ENCODE measurements around the gene NOL9. TPM values are rescaled to one million over a fixed set of nuclear protein-coding genes. Genes with fewer than 3 reads are reported as not detected.

The NOL9 gene
- total RNA-seq, 4 donors from 2014 or later: 14.3 to 24.3 (median 15.3) TPM

DNA sequence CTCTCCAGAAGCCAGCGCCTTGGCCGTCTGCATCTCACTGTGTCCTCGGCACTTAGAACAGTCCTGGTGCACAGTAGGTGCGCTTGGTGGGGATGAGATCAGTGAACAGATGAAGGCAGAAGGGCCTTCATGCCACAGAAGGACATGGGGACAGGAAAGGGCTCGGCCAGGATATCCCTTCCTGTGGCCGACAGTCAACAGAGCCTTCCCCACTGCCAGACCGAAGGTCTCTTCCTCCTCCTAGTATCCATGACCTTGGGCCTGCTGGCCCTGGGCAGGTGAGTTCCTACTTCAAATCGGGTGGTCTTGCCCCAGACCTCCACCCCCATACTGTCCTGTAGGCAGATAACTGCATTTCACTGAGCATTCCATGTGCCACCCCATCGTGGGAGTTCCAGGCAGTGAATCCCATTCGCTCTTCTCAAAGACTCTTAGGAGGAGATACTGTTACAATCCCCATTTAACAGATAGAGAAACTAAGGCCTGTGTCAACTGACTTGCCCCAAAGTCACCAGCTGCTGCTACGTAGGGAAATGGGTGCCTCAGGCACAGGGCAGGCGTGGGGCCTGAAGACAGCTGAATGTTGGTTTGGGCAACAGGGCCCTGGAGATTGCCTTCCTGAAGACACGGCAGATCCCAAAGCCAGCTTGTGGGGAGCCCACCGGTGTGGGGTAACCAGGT, 66.4 kb downstream of the NOL9 start:
- TF ChIP-seq, protein P1, sequence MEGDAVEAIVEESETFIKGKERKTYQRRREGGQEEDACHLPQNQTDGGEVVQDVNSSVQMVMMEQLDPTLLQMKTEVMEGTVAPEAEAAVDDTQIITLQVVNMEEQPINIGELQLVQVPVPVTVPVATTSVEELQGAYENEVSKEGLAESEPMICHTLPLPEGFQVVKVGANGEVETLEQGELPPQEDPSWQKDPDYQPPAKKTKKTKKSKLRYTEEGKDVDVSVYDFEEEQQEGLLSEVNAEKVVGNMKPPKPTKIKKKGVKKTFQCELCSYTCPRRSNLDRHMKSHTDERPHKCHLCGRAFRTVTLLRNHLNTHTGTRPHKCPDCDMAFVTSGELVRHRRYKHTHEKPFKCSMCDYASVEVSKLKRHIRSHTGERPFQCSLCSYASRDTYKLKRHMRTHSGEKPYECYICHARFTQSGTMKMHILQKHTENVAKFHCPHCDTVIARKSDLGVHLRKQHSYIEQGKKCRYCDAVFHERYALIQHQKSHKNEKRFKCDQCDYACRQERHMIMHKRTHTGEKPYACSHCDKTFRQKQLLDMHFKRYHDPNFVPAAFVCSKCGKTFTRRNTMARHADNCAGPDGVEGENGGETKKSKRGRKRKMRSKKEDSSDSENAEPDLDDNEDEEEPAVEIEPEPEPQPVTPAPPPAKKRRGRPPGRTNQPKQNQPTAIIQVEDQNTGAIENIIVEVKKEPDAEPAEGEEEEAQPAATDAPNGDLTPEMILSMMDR (IDR thresholded peaks at IDR 0.05; ENCODE audit: low read depth): no peak

DNA sequence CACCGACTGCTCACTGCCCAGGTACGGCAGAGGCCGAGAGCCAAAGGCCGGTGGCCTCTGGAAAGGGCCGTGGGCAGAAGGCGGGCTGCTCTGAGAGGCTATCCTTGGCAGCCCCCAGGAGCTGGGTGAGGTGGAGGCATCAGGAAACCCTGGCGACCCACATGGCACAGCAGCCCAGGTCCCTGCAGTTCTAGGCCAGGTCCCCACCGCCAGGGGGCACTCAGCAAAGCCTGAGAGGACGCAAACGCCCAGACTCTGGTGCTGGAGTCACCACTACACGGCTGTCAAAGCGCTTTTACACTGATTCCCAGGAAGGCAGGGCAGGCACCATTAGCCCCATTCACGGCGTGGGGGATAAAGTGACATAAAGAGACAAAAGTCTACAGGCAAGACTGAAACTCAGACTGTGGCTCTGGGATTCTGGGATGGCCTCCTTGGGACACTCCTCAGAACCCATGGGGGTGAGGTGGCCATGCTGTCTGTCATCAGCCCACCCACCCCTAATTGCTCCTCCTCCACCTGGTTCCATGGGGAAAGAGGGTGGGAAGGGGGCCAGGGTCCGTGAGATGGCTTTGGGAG, 67.8 kb downstream of the NOL9 start:
- TF ChIP-seq, protein P1 (IDR thresholded peaks at IDR 0.05; ENCODE audit: low read depth): no peak

- TF ChIP-seq, protein P1 (IDR thresholded peaks at IDR 0.05; ENCODE audit: low read depth): no peak
Observed at GRCh38 chr1:6485168-6486101, 68.9 kb downstream of the NOL9 start.

DNA sequence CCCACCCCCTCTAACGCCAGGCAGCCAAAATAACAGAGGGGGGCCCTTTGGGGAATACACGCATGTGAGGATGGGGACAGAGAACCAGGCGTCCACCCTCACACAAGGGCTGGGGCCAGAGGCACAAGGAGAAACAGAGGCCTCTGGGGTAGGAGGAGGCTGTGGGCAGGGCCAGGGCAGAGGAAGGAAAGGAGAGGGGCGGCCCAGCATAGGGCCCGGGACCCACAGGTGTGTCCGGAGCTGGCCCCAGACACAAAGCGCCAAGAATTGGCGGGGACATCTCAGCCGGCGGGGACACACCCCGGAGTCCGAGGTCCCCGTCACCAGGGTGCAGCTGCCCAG, 69.5 kb downstream of the NOL9 start:
- TF ChIP-seq, protein P1 (IDR thresholded peaks at IDR 0.05; ENCODE audit: low read depth): no peak

- TF ChIP-seq, protein P1 (IDR thresholded peaks at IDR 0.05; ENCODE audit: low read depth): no peak
Observed at GRCh38 chr1:6483761-6484117, 70.6 kb downstream of the NOL9 start.

GRCh38 chr1:6483017-6483760, 71.1 kb downstream of the NOL9 start:
- TF ChIP-seq, protein P1 (IDR thresholded peaks at IDR 0.05; ENCODE audit: low read depth): no peak

All from subcutaneous adipose tissue (tissue), 4 donors.